HG03280 (cell line): ENCODE measurements around the gene PLEKHG4B.
"Not testable (repeated sequence)": the region's sequence is repeated elsewhere in the genome, so short reads cannot be mapped to it uniquely, and the experiment has no call there.

ENCODE experiments used
- ATAC-seq: cut with Tn5 transposase; IDR thresholded peaks from one replicate; pipeline ENCODE4 v1.9.1; 2021; ENCODE audit warnings: mild to moderate bottlenecking, moderate library complexity; ENCODE audit not compliant: unreplicated experiment

Gene PLEKHG4B

GRCh38 chr5:197892-198489, 106.0 kb downstream of the PLEKHG4B start:
- no peak for ATAC-seq

- no peak for ATAC-seq
Observed at GRCh38 chr5:198516-199196, 106.7 kb downstream of the PLEKHG4B start.

GRCh38 chr5:199197-199949, 107.4 kb downstream of the PLEKHG4B start:
- ATAC-seq = no peak

GRCh38 chr5:199950-200645, 108.1 kb downstream of the PLEKHG4B start:
- no peak for ATAC-seq

GRCh38 chr5:200985-201384, 109.0 kb downstream of the PLEKHG4B start:
- ATAC-seq = no peak

GRCh38 chr5:201672-202071, 109.7 kb downstream of the PLEKHG4B start:
- no peak for ATAC-seq

GRCh38 chr5:203246-203930, 111.4 kb downstream of the PLEKHG4B start:
- ATAC-seq = no peak

- no peak for ATAC-seq
Observed at GRCh38 chr5:204001-204400, 112.0 kb downstream of the PLEKHG4B start.

GRCh38 chr5:204462-204861, 112.5 kb downstream of the PLEKHG4B start:
- ATAC-seq = no peak

- no peak for ATAC-seq
Observed at GRCh38 chr5:204966-205670, 113.2 kb downstream of the PLEKHG4B start.

- ATAC-seq = no peak
Observed at GRCh38 chr5:206406-206805, 114.4 kb downstream of the PLEKHG4B start.

- ATAC-seq = no peak
Observed at GRCh38 chr5:206927-207536, 115.1 kb downstream of the PLEKHG4B start.

- no peak for ATAC-seq
Observed at GRCh38 chr5:207599-207998, 115.6 kb downstream of the PLEKHG4B start.

- ATAC-seq = no peak
Observed at GRCh38 chr5:208449-209114, 116.6 kb downstream of the PLEKHG4B start.

- no peak for ATAC-seq
Observed at GRCh38 chr5:213803-214395, 121.9 kb downstream of the PLEKHG4B start.

- not testable (repeated sequence) for ATAC-seq
Observed at GRCh38 chr5:215256-215655, 123.3 kb downstream of the PLEKHG4B start.

- not testable (repeated sequence) for ATAC-seq
Observed at GRCh38 chr5:216076-216475, 124.1 kb downstream of the PLEKHG4B start.

GRCh38 chr5:217494-218456, 125.8 kb downstream of the PLEKHG4B start, which contains the start of the genes CCDC127 and SDHA:
Gene CCDC127 (minus strand): TSS chr5:218153. CDS start chr5:216849, 1,304 bp downstream.
Gene SDHA (plus strand): TSS chr5:218320. CDS start chr5:218356, 36 bp downstream.
- ATAC-seq = peak; percentile 86
